Suppressor macrophage treated with lipopolysaccharide for 4 hours (primary cell): ENCODE measurements around the gene DNAJB6.

ENCODE experiments used
- DNase-seq: peaks from one replicate; pipeline ENCODE4 v3.0.0-alpha.2; 2020

The DNAJB6 gene

GRCh38 chr7:157397036-157397720 is 60.4 kb downstream of the DNAJB6 start:
- no peak for DNase-seq

GRCh38 chr7:157397731-157398691 is 61.2 kb downstream of the DNAJB6 start:
- no peak for DNase-seq

GRCh38 chr7:157399086-157399687 is 62.4 kb downstream of the DNAJB6 start:
- DNase-seq, result no peak

GRCh38 chr7:157400171-157400860 is 63.5 kb downstream of the DNAJB6 start:
- DNase-seq, result no peak

GRCh38 chr7:157401567-157402387 is 65.0 kb downstream of the DNAJB6 start:
- no peak for DNase-seq

GRCh38 chr7:157402388-157402703 is 65.5 kb downstream of the DNAJB6 start:
- no peak for DNase-seq

- DNase-seq, result no peak
These were observed 66.2 kb downstream of the DNAJB6 start for GRCh38 chr7:157402911-157403534.

GRCh38 chr7:157403646-157404401 is 67.0 kb downstream of the DNAJB6 start:
- no peak for DNase-seq

GRCh38 chr7:157404845-157405481 is 68.2 kb downstream of the DNAJB6 start:
- DNase-seq, result no peak

- no peak for DNase-seq
These were observed 68.7 kb downstream of the DNAJB6 start for GRCh38 chr7:157405501-157405900.

- DNase-seq, result no peak
These were observed 69.4 kb downstream of the DNAJB6 start for GRCh38 chr7:157405914-157406810.

- no peak for DNase-seq
These were observed 70.2 kb downstream of the DNAJB6 start for GRCh38 chr7:157406971-157407370.

GRCh38 chr7:157407512-157408257 is 70.9 kb downstream of the DNAJB6 start:
- no peak for DNase-seq

GRCh38 chr7:157408258-157409101 is 71.7 kb downstream of the DNAJB6 start:
- no peak for DNase-seq

GRCh38 chr7:157409149-157409752 is 72.4 kb downstream of the DNAJB6 start:
- DNase-seq, result no peak

GRCh38 chr7:157409753-157410727 is 73.2 kb downstream of the DNAJB6 start:
- no peak for DNase-seq
